Fibroblast of lung (primary cell): ENCODE measurements around the gene SYT17. TPM values are rescaled to one million over a fixed set of nuclear protein-coding genes. Genes with fewer than 3 reads are reported as not detected.

Source experiments
- DNase-seq, 2 donors: peaks; one replicate each; pipeline versions ENCODE4 v3.0.0 to v3.0.0-alpha.2; 2010; ENCODE audit warnings: low read depth in 2 of 2
- H2AFZ ChIP-seq: 2 replicates; pipeline ENCODE4 v1.5.1; 2012; ENCODE audit warnings: low read length, control low read depth, inconsistent platforms
- H3K27ac ChIP-seq: 2 replicates; pipeline ENCODE4 v1.5.1; 2011; ENCODE audit warnings: low read length, control low read depth; ENCODE audit not compliant: insufficient read depth
- H3K27me3 ChIP-seq: 2 replicates; pipeline ENCODE4 v1.5.1; 2011; ENCODE audit warnings: mild to moderate bottlenecking, low read length; ENCODE audit not compliant: control insufficient read depth, insufficient read depth
- H3K36me3 ChIP-seq: 2 replicates; pipeline ENCODE4 v1.5.1; 2011; ENCODE audit warnings: low read length; ENCODE audit not compliant: control insufficient read depth, insufficient read depth
- H3K4me1 ChIP-seq: 2 replicates; pipeline ENCODE4 v1.5.1; 2011; ENCODE audit warnings: low read length; ENCODE audit not compliant: control insufficient read depth, insufficient read depth; ENCODE audit errors: extremely low read depth
- H3K4me2 ChIP-seq: 2 replicates; pipeline ENCODE4 v1.5.1; 2011; ENCODE audit warnings: low read length, control low read depth; ENCODE audit not compliant: insufficient read depth; ENCODE audit errors: extremely low read depth
- H3K4me3 ChIP-seq, 4 experiments: fragments of 200-600 bp in 1 of 4; sonication (generic) in 1 of 4; replicated peaks in 1 of 4; 2 replicates each; pipeline ENCODE4 v1.5.1; 2011 to 2016; ENCODE audit warnings: low read length in 4 of 4, low read depth in 3 of 4, mild to moderate bottlenecking in 3 of 4, control low read depth in 2 of 4, inconsistent platforms in 1 of 4, mixed read lengths in 1 of 4; ENCODE audit not compliant: insufficient read depth in 1 of 4; ENCODE audit errors: control extremely low read depth in 1 of 4
- H3K79me2 ChIP-seq: 2 replicates; pipeline ENCODE4 v1.5.1; 2012; ENCODE audit warnings: mild to moderate bottlenecking, low read length, inconsistent platforms; ENCODE audit not compliant: control insufficient read depth, insufficient read depth
- H3K9ac ChIP-seq: 2 replicates; pipeline ENCODE4 v1.5.1; 2011; ENCODE audit warnings: mild to moderate bottlenecking, low read length, control low read depth; ENCODE audit not compliant: insufficient read depth
- H3K9me3 ChIP-seq: 2 replicates; pipeline ENCODE4 v1.5.1; 2012; ENCODE audit warnings: low read depth, low read length; ENCODE audit not compliant: control insufficient read depth, insufficient read depth
- H4K20me1 ChIP-seq: 2 replicates; pipeline ENCODE4 v1.5.1; 2011; ENCODE audit warnings: low read length; ENCODE audit not compliant: control insufficient read depth, insufficient read depth; ENCODE audit errors: extremely low read depth
- CTCF ChIP-seq, 2 donors: IDR thresholded peaks in 1 of 2; conservative IDR thresholded peaks in 1 of 2; 1 replicate in 1 of 2; 2 replicates in 1 of 2; pipeline ENCODE4 v1.5.1; 2011 to 2012; ENCODE audit warnings: low read length in 2 of 2, control low read depth in 1 of 2, inconsistent platforms in 1 of 2, low read depth in 1 of 2, mild to moderate bottlenecking in 1 of 2
- EZH2 ChIP-seq: IDR thresholded peaks from 2 replicates; pipeline ENCODE4 v1.5.1; 2012; ENCODE audit warnings: low read length, control low read depth, mild to moderate bottlenecking; ENCODE audit errors: missing control alignments
- polyA plus RNA-seq, 2 donors: library from polyadenylated mRNA; depleted of rRNA in 1 of 2; stranded (reverse) in 1 of 2; unstranded in 1 of 2; fragments of >200 nt; gene quantifications; 2 replicates each; pipeline ENCODE4 v1.2.1, GENCODE V29; 2011 to 2012; ENCODE audit warnings: missing spikeins in 1 of 2
- total RNA-seq: library from RNA; depleted of rRNA; stranded (reverse); fragments of >200 nt; gene quantifications from 2 replicates; pipeline ENCODE4 v1.2.1, GENCODE V29; 2014

Gene SYT17
- total and polyA plus RNA-seq, 2 donors (not counting 1 experiment from before 2014, with no cell fraction given): 0.33 TPM; not detected in 1

- no peaks in the 10 kb centered on the region for H3K9me3 ChIP-seq
- DNase-seq: no peak
- TF ChIP-seq CTCF (conservative IDR thresholded peaks at IDR 0.05 in 1 of 2, IDR thresholded peaks at IDR 0.05 in 1 of 2; ENCODE audit: low read depth in 1 of 2, low read length in 2 of 2) (no peak), EZH2 (no peak)
Measured at GRCh38 chr16:19127674-19128131, 40.3 kb upstream of the SYT17 start.

GRCh38 chr16:19128454-19129200 lies 39.4 kb upstream of the SYT17 start:
- no peaks in the 10 kb centered on the region for H3K9me3 ChIP-seq
- H3K27ac ChIP-seq: no peak overlapping the region
- no peak overlapping the region for H3K4me2 ChIP-seq
- peaks cover 15% of the 10 kb centered on the region for H3K4me1 ChIP-seq
- no peak for TF ChIP-seq EZH2
- no peak for TF ChIP-seq CTCF (conservative IDR thresholded peaks at IDR 0.05 in 1 of 2, IDR thresholded peaks at IDR 0.05 in 1 of 2; ENCODE audit: low read depth in 1 of 2, low read length in 2 of 2)
- H2AFZ ChIP-seq: no peak overlapping the region
- no peaks in the 10 kb centered on the region for H3K27me3 ChIP-seq
- DNase-seq: no peak
- H3K36me3 ChIP-seq: no peaks in the 10 kb centered on the region
- H4K20me1 ChIP-seq: no peaks in the 10 kb centered on the region
- no peak overlapping the region for H3K4me3 ChIP-seq
- H3K9ac ChIP-seq: no peak overlapping the region
- no peaks in the 10 kb centered on the region for H3K79me2 ChIP-seq

More at GRCh38 chr16:19127674-19128131, 40.3 kb upstream of the SYT17 start:
- Histone ChIP-seq H3K36me3 (no peaks in the 10 kb centered on the region), H2AFZ (no peak overlapping the region), H3K4me1 (peaks cover 15% of the 10 kb centered on the region), H3K9ac (no peak overlapping the region), H4K20me1 (no peaks in the 10 kb centered on the region), H3K4me3 (no peak overlapping the region), H3K27me3 (no peaks in the 10 kb centered on the region), H3K27ac (no peak overlapping the region), H3K79me2 (no peaks in the 10 kb centered on the region), H3K4me2 (no peak overlapping the region)

- peak overlapping the region in 1 of 4 experiments; percentile 26 for H3K4me3 ChIP-seq
- no peak overlapping the region for H2AFZ ChIP-seq
- H3K9me3 ChIP-seq: no peaks in the 10 kb centered on the region
- H3K4me1 ChIP-seq: peaks cover 15% of the 10 kb centered on the region
- no peak overlapping the region for H3K9ac ChIP-seq
- peak overlapping the region; percentile 84 for H3K27ac ChIP-seq
- H3K4me2 ChIP-seq: peak overlapping the region; percentile 89
- no peaks in the 10 kb centered on the region for H3K36me3 ChIP-seq
- DNase-seq: no peak
- TF ChIP-seq EZH2: no peak
- no peak for TF ChIP-seq CTCF (conservative IDR thresholded peaks at IDR 0.05 in 1 of 2, IDR thresholded peaks at IDR 0.05 in 1 of 2; ENCODE audit: low read depth in 1 of 2, low read length in 2 of 2)
- no peaks in the 10 kb centered on the region for H3K79me2 ChIP-seq
- H4K20me1 ChIP-seq: no peaks in the 10 kb centered on the region
- H3K27me3 ChIP-seq: no peaks in the 10 kb centered on the region
Measured at GRCh38 chr16:19130385-19130784, 37.7 kb upstream of the SYT17 start.
